Ammon's horn (tissue), 1 donor: ENCODE data around the gene FCHSD2.
"Not testable (repeated sequence)": the region's sequence is repeated elsewhere in the genome, so short reads cannot be mapped to it uniquely, and the experiment has no call there.

Source experiments
- DNase-seq: peaks from one replicate; pipeline ENCODE4 v3.0.0-alpha.2; 2016; ENCODE audit warnings: low spot score

The FCHSD2 gene

DNA sequence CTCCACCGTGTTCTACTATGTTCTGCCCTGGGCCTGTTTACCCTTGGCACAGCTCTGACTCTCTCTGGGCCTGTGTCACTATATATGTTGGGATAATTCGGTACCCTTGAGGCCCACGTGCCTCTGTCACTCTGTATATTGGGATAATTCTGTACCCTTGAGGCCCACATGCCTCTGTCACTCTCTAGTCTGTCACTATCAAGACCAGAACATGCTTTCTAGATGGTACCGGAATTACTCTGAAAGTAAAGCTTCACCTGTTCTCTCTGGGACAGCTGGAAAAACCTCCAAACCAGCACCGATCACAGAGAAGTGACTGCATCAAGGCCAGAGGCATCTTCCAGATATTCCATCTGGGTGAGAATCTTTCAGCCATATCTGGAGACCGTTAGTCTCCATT is 9.3 kb upstream of the FCHSD2 start:
- DNase-seq, result no peak

DNA sequence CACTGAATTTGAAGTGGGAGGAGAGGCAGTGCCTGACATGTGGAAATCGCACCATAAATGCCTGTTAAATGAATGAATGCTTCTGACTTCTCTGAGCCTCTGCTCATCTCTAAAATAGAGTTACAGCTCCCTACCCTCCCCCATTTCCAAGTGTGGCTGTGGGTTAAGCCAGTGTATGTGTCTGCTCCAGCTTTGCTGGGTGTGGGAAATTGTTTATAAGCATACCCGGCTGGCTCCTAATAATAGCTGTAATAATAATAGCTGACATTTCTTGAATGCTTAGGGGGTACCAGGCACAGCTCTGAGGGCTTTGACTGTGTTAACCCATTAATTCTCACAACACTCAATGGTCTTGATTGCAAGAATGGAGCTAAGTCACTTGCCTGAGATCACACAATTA is 7.0 kb upstream of the FCHSD2 start:
- no peak for DNase-seq

DNA sequence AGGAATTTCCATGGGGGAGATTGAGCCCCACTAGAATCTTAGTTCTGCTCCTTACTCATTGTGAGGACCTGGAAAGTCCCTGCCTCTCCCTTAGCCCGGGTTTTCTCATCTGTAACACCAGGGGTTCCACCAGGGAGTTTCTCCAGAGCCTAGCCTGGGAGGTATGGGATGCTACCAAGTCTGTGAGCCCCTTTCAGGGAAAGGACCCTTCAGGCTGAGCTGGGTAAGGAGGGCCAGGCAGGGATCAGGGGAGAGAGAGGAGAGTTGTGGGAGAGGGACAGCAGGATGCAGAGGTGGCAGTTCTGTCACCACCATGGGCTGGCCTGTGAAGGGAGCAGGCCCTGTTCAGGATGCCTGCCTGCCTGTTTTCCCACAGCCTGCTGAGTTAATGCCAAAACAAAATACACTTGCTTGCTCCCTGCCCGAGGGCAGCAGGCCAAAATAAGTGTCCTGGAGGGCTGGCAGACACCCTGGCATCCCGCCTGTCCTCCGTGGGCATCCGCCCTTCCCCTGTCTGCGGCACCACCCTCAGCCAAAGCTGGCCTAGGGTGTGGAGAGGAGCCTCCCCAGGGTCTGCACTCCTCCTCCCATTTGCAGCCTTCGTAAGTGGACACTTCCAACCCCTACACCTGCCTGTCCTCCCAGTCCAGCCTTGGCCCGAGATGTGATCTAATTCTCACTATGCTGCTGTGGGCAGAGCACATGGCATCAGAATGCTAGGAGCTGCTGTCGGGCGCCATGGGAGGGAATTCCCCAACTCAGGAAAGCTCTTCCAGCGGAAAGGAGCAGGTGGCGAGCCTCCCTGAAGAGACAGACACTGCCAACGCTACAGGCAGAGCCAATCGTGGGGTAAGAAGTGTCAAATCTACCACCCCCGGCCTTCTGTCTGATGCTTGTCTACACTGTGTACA is 5.9 kb upstream of the FCHSD2 start:
- DNase-seq, result peak; percentile 71

DNA sequence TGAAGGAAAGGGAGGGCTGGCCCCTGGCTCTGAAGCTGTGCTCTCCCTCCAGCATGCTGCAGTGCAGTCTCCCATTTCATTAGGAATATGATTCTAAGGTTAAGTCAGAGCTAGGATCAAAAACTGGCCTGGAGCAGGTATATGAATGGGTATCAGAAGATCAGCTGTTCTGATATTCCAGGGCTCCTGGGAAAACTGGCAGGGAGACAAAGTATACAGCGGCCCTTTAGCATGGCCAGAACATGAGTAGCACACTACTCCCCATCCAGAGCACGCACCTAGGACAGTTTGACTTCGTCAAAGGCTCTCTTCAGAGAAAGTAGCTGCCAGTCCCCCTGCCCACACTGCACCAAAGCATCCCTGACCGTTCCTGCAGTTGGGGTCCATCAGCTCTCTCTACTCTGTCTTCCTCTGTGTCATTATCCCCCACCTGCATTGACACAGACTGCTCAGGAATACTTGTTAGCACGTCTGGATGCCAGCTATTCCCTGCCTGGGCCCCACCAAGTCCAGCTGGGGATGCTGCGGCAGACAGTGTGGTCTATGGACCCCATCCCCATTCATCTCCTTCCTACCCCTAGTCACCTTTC is 4.0 kb upstream of the FCHSD2 start:
- no peak for DNase-seq

GRCh38 chr11:73143126-73143838 is 1.2 kb upstream of the FCHSD2 start:
- peak; percentile 32 for DNase-seq

DNA sequence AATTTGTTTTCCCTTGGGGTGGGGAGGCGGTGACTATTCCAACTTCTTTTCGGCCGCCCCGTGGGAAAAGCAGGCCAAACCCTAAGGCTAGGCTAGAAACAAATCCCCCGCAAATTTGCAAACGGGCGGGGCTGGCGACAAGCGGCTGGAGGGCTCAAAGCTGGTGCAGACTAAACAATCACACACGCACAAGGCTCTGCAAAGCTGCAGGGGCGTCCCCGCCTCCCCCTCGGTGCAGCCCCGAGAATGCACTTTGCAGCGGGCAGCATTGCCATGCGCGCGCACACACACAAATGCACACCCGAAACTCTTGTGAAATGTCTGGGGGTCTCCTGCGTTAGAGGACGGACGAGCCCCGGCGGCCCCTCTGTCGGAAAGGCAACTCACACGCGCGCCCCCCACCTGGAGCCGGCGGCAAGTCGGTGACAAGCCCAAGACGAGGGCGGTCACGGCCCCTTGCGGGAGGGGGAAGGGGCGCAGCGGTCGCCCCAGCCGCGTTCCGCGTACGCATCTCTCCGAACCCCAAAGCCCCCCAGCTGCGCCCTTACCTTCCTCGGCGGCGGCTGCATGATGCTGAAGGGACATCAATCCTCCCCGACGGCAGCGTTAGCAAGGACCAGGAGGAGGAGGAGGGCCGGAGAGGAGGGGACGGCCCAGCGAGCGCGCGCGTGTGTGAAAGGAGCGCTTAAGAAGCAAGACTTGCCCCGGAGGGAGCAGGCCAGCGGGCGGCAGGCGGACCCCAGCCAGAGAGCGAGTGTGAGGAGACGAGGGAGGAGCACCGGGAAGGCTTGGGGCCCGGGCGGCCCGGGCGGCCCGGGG is 600 bp downstream of the FCHSD2 start:
- peak; percentile 69 for DNase-seq

DNA sequence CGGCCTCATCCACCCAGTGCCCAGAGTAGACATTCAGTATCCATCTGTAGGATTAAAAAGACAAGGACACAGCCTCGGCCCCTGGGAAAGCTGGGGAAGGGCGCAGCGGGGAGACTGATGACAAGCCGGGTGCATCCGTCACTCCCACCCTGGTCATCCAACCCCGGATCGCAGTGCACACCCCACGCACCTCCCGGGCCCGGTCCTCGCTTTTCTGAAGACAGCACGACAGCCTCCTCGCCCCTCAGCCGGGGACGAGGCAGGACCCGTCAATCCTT is 1.1 kb downstream of the FCHSD2 start:
- peak; percentile 36 for DNase-seq

GRCh38 chr11:73140213-73141030 is 1.7 kb downstream of the FCHSD2 start:
- DNase-seq, result no peak

GRCh38 chr11:73139476-73140198 is 2.5 kb downstream of the FCHSD2 start:
- no peak for DNase-seq

DNA sequence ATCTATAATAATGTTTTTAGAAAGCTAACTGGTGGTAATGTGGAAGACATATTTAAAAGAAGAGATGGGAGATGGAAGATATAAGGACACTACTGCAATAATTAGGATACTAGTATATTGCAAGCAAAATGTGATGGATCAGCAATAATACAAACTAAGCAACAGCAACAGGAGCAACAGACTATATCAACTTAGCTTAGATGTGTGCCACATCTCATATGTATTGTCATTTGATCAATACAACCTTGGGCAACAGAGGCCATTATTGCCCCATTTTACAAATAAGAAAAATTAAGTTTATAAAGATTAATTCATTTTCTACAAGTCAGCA is 4.2 kb downstream of the FCHSD2 start:
- DNase-seq, result no peak

DNA sequence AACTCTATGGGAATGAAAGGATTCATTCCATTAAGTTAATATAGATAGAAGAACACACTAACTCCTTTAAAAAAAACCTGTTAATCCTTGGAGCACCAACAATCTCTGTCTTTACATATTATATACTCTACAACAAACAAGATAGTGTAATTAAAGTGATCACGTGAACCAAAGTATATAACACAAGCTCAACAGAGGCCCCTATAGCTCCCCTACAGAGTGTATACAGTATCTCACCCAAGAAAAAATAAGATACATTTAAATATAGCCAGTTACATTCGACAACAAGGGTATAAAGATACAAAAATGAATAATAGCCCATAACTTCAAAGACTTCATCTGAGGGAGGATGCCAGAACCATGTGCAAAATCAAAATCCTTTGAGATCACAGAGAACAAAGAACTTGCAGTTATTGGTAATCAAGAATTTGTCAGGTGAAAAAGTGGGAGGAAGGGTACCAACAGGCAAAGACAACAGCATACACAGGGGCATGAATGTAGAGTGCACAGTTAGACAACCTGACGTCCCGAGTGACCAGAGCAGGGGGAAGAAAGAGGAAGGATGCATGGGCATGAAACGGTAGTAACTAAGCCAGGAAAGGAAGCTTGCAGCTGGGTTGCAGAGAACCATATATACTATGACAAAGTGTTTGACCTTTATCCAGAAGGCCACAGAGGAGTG is 4.7 kb downstream of the FCHSD2 start:
- peak; percentile 28 for DNase-seq

- DNase-seq, result not testable (repeated sequence)
Measured at GRCh38 chr11:73136722-73137121, 5.4 kb downstream of the FCHSD2 start.

- DNase-seq, result no peak
Measured at GRCh38 chr11:73135346-73136284, 6.5 kb downstream of the FCHSD2 start.

GRCh38 chr11:73132349-73132748 is 9.8 kb downstream of the FCHSD2 start:
- DNase-seq, result not testable (repeated sequence)

DNA sequence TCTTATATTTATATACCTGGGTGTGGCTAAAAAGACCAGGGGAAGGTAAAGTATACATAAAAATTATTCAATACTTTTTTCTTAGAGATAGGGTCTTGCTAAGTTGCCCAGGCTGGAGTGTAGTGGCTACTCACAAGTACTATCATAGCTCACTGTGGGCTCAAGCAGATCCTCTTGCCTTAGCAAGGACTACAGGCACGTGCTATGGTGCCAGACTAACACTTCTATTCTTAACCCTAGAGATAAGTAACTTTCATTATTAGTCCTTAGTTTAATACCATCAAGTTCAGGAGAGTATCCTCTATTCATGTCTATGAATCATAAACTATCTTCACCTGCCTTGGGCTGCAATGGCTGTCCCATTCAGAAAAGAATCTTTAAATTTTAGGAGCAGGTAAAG is 11.9 kb downstream of the FCHSD2 start:
- no peak for DNase-seq

- no peak for DNase-seq
Measured at GRCh38 chr11:73129198-73129597, 12.9 kb downstream of the FCHSD2 start.

DNA sequence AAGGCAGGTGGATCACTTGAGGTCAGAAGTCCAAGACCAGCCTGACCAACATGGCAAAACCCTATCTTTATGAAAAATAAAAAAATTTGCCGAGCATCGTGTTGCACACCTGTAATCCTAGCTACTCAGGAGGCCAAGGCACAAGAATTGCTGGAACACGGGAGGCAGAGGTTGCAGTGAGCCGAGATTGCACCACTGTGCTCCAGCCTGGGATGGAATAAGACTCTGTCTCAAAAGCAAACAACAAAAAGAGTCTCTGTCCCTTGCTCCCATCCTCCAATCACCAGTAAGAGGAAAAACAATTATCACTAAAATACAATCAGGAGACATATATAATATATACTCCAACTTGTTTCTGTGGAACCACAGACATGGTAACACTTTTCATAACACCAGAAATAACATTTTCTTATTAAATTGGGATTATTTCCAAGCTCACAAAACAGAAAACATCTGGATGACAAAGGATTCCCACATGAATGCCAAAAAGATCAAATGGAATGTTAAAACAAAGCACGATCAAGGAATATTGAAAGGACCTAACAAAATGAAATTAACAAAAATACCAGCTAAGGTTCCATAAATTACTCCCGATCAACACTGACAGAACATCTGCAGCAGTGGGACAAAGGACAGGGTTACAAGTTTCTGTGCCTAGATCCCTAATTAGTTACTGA is 15.2 kb downstream of the FCHSD2 start:
- peak; percentile 36 for DNase-seq

GRCh38 chr11:73124800-73125199 is 17.3 kb downstream of the FCHSD2 start:
- no peak for DNase-seq

GRCh38 chr11:73123892-73124291 is 18.2 kb downstream of the FCHSD2 start:
- DNase-seq, result not testable (repeated sequence)
